Measurements from ENCODE around the gene MED14.

The MED14 gene

GRCh38 chrX:40685362-40685918 lies 49.9 kb downstream of the MED14 start:
- Histone ChIP-seq H3K4me1 (ENCODE audit: control insufficient read depth, insufficient read depth, low read length) (no peaks in the 10 kb centered on the region), H3K36me3 (ENCODE audit: control insufficient read depth, insufficient read depth, low read length) (peaks cover 8% of the 10 kb centered on the region), H3K27ac (ENCODE audit: low read depth, low read length) (no peak overlapping the region), H3K9ac (ENCODE audit: low read length) (no peak overlapping the region), H3K27me3 (ENCODE audit: control insufficient read depth, insufficient read depth, low read length) (no peaks in the 10 kb centered on the region), H3K4me3 (ENCODE audit: low read length) (no peak overlapping the region)

- Histone ChIP-seq H3K36me3 (ENCODE audit: control insufficient read depth, insufficient read depth, low read length) (peaks cover 5% of the 10 kb centered on the region), H3K27ac (ENCODE audit: low read depth, low read length) (no peak overlapping the region), H3K9ac (ENCODE audit: low read length) (no peak overlapping the region), H3K27me3 (ENCODE audit: control insufficient read depth, insufficient read depth, low read length) (no peaks in the 10 kb centered on the region), H3K4me1 (ENCODE audit: control insufficient read depth, insufficient read depth, low read length) (no peaks in the 10 kb centered on the region), H3K4me3 (ENCODE audit: low read length) (no peak overlapping the region)
Measured at GRCh38 chrX:40684092-40684491, 51.2 kb downstream of the MED14 start.

- H3K4me3 ChIP-seq (ENCODE audit: low read length) = no peak overlapping the region
- H3K9ac ChIP-seq (ENCODE audit: low read length) = no peak overlapping the region
- H3K27me3 ChIP-seq (ENCODE audit: control insufficient read depth, insufficient read depth, low read length) = no peaks in the 10 kb centered on the region
- H3K27ac ChIP-seq (ENCODE audit: low read depth, low read length) = no peak overlapping the region
- H3K36me3 ChIP-seq (ENCODE audit: control insufficient read depth, insufficient read depth, low read length) = peaks cover 5% of the 10 kb centered on the region
- no peaks in the 10 kb centered on the region for H3K4me1 ChIP-seq (ENCODE audit: control insufficient read depth, insufficient read depth, low read length)
Measured at GRCh38 chrX:40683245-40683644, 52.1 kb downstream of the MED14 start.

GRCh38 chrX:40671126-40671525 lies 64.2 kb downstream of the MED14 start:
- Histone ChIP-seq H3K27me3 (ENCODE audit: control insufficient read depth, insufficient read depth, low read length) (peaks cover 2% of the 10 kb centered on the region), H3K4me3 (ENCODE audit: low read length) (no peak overlapping the region), H3K36me3 (ENCODE audit: control insufficient read depth, insufficient read depth, low read length) (peaks cover 10% of the 10 kb centered on the region), H3K9ac (ENCODE audit: low read length) (no peak overlapping the region), H3K4me1 (ENCODE audit: control insufficient read depth, insufficient read depth, low read length) (no peaks in the 10 kb centered on the region), H3K27ac (ENCODE audit: low read depth, low read length) (no peak overlapping the region)

- Histone ChIP-seq H3K27me3 (ENCODE audit: control insufficient read depth, insufficient read depth, low read length) (no peaks in the 10 kb centered on the region), H3K4me3 (ENCODE audit: low read length) (no peak overlapping the region), H3K27ac (ENCODE audit: low read depth, low read length) (no peak overlapping the region), H3K36me3 (ENCODE audit: control insufficient read depth, insufficient read depth, low read length) (peaks cover 12% of the 10 kb centered on the region), H3K9ac (ENCODE audit: low read length) (no peak overlapping the region), H3K4me1 (ENCODE audit: control insufficient read depth, insufficient read depth, low read length) (no peaks in the 10 kb centered on the region)
Measured at GRCh38 chrX:40663880-40664630, 71.3 kb downstream of the MED14 start.

GRCh38 chrX:40663078-40663740 lies 72.1 kb downstream of the MED14 start:
- no peak overlapping the region for H3K4me3 ChIP-seq (ENCODE audit: low read length)
- no peak overlapping the region for H3K27ac ChIP-seq (ENCODE audit: low read depth, low read length)
- H3K9ac ChIP-seq (ENCODE audit: low read length) = no peak overlapping the region
- H3K36me3 ChIP-seq (ENCODE audit: control insufficient read depth, insufficient read depth, low read length) = peaks cover 12% of the 10 kb centered on the region
- no peaks in the 10 kb centered on the region for H3K27me3 ChIP-seq (ENCODE audit: control insufficient read depth, insufficient read depth, low read length)
- no peaks in the 10 kb centered on the region for H3K4me1 ChIP-seq (ENCODE audit: control insufficient read depth, insufficient read depth, low read length)

- H3K4me1 ChIP-seq (ENCODE audit: control insufficient read depth, insufficient read depth, low read length) = no peaks in the 10 kb centered on the region
Measured at GRCh38 chrX:40661489-40661888, 73.9 kb downstream of the MED14 start.

GRCh38 chrX:40660381-40660780 lies 75.0 kb downstream of the MED14 start:
- no peak overlapping the region for H3K4me3 ChIP-seq (ENCODE audit: low read length)
- peaks cover 6% of the 10 kb centered on the region for H3K36me3 ChIP-seq (ENCODE audit: control insufficient read depth, insufficient read depth, low read length)

More at GRCh38 chrX:40661489-40661888, 73.9 kb downstream of the MED14 start:
- Histone ChIP-seq H3K9ac (ENCODE audit: low read length) (no peak overlapping the region), H3K4me3 (ENCODE audit: low read length) (no peak overlapping the region), H3K36me3 (ENCODE audit: control insufficient read depth, insufficient read depth, low read length) (peaks cover 6% of the 10 kb centered on the region), H3K27ac (ENCODE audit: low read depth, low read length) (no peak overlapping the region), H3K27me3 (ENCODE audit: control insufficient read depth, insufficient read depth, low read length) (no peaks in the 10 kb centered on the region)

GRCh38 chrX:40653535-40653934 lies 81.8 kb downstream of the MED14 start:
- H3K27ac ChIP-seq (ENCODE audit: low read depth, low read length) = no peak overlapping the region
- H3K27me3 ChIP-seq (ENCODE audit: control insufficient read depth, insufficient read depth, low read length) = no peaks in the 10 kb centered on the region
- no peaks in the 10 kb centered on the region for H3K4me1 ChIP-seq (ENCODE audit: control insufficient read depth, insufficient read depth, low read length)
- no peak overlapping the region for H3K9ac ChIP-seq (ENCODE audit: low read length)
- H3K36me3 ChIP-seq (ENCODE audit: control insufficient read depth, insufficient read depth, low read length) = no peaks in the 10 kb centered on the region
- H3K4me3 ChIP-seq (ENCODE audit: low read length) = no peak overlapping the region

More at GRCh38 chrX:40660381-40660780, 75.0 kb downstream of the MED14 start:
- no peaks in the 10 kb centered on the region for H3K27me3 ChIP-seq (ENCODE audit: control insufficient read depth, insufficient read depth, low read length)
- H3K9ac ChIP-seq (ENCODE audit: low read length) = no peak overlapping the region
- H3K4me1 ChIP-seq (ENCODE audit: control insufficient read depth, insufficient read depth, low read length) = no peaks in the 10 kb centered on the region
- no peak overlapping the region for H3K27ac ChIP-seq (ENCODE audit: low read depth, low read length)

GRCh38 chrX:40652664-40653063 lies 82.7 kb downstream of the MED14 start:
- H3K36me3 ChIP-seq (ENCODE audit: control insufficient read depth, insufficient read depth, low read length) = no peaks in the 10 kb centered on the region
- H3K27me3 ChIP-seq (ENCODE audit: control insufficient read depth, insufficient read depth, low read length) = no peaks in the 10 kb centered on the region
- no peak overlapping the region for H3K9ac ChIP-seq (ENCODE audit: low read length)
- H3K4me3 ChIP-seq (ENCODE audit: low read length) = no peak overlapping the region
- peaks cover 2% of the 10 kb centered on the region for H3K4me1 ChIP-seq (ENCODE audit: control insufficient read depth, insufficient read depth, low read length)
- no peak overlapping the region for H3K27ac ChIP-seq (ENCODE audit: low read depth, low read length)

GRCh38 chrX:40651620-40652223 lies 83.6 kb downstream of the MED14 start:
- H3K4me1 ChIP-seq (ENCODE audit: control insufficient read depth, insufficient read depth, low read length) = peaks cover 2% of the 10 kb centered on the region
- H3K27me3 ChIP-seq (ENCODE audit: control insufficient read depth, insufficient read depth, low read length) = no peaks in the 10 kb centered on the region
- no peaks in the 10 kb centered on the region for H3K36me3 ChIP-seq (ENCODE audit: control insufficient read depth, insufficient read depth, low read length)
- no peak overlapping the region for H3K4me3 ChIP-seq (ENCODE audit: low read length)
- no peak overlapping the region for H3K9ac ChIP-seq (ENCODE audit: low read length)
- no peak overlapping the region for H3K27ac ChIP-seq (ENCODE audit: low read depth, low read length)

GRCh38 chrX:40647307-40648197 lies 87.8 kb downstream of the MED14 start, which contains the start of gene CXorf38:
Gene CXorf38 (minus strand): TSS chrX:40647561. CDS start chrX:40647520, 41 bp downstream.
- H3K36me3 ChIP-seq (ENCODE audit: control insufficient read depth, insufficient read depth, low read length) = no peaks in the 10 kb centered on the region
- peaks cover 6% of the 10 kb centered on the region for H3K4me1 ChIP-seq (ENCODE audit: control insufficient read depth, insufficient read depth, low read length)
- no peaks in the 10 kb centered on the region for H3K27me3 ChIP-seq (ENCODE audit: control insufficient read depth, insufficient read depth, low read length)
- H3K27ac ChIP-seq (ENCODE audit: low read depth, low read length) = peak within 1 kb of the TSS; percentile 56
- H3K4me3 ChIP-seq (ENCODE audit: low read length) = peak within 1 kb of the TSS; percentile 78
- peak within 1 kb of the TSS; percentile 59 for H3K9ac ChIP-seq (ENCODE audit: low read length)
